SK-N-SH (cell line): ENCODE measurements around the gene TMEM184B. TPM values are rescaled to one million over a fixed set of nuclear protein-coding genes. Genes with fewer than 3 reads are reported as not detected.

Source experiments
- CTCF ChIA-PET: fragments of 300-600, 350-600 bp; formaldehyde crosslinking; extraction: SDS; loops from one replicate; lab custom pipeline; 2021; lab: Yijun Ruan, JAX
- POLR2A ChIA-PET: fragments of 350-600 bp; sonication (Branson Sonifier 250); formaldehyde crosslinking; extraction: SDS; loops from one replicate; lab custom pipeline; 2020; ENCODE audit warnings: antibody characterized with exemption, inconsistent platforms; lab: Yijun Ruan, JAX
- DNase-seq: peaks from one replicate; pipeline ENCODE4 v3.0.0; 2012
- H2AFZ ChIP-seq: fragments of 200-600 bp; sonication (generic); 2 replicates; pipeline ENCODE4 v1.8.1; 2016; ENCODE audit warnings: antibody characterized with exemption, mild to moderate bottlenecking, low read depth
- H3F3A ChIP-seq: fragments of 200-600 bp; sonication (generic); replicated peaks from 2 replicates; pipeline ENCODE3; 2016; ENCODE audit warnings: antibody characterized with exemption, mild to moderate bottlenecking; ENCODE audit not compliant: insufficient read depth
- H3K27ac ChIP-seq, 2 experiments: fragments of 200-500 bp in 1 of 2; fragments of 200-600 bp in 1 of 2; sonication (Bioruptor generic) in 1 of 2; sonication (generic), shearing (Covaris generic) in 1 of 2; 2 replicates each; pipeline versions ENCODE4 v1.5.1 to v1.6.1; 2014 to 2016; ENCODE audit warnings: low read depth in 2 of 2, inconsistent platforms in 1 of 2, low read length in 1 of 2, mild to moderate bottlenecking in 1 of 2, mixed read lengths in 1 of 2
- H3K27me3 ChIP-seq: fragments of 200-600 bp; sonication (generic), shearing (Covaris generic); 2 replicates; pipeline ENCODE4 v1.6.1; 2016; ENCODE audit warnings: mixed run types; ENCODE audit not compliant: insufficient read depth
- H3K36me3 ChIP-seq, 2 experiments: fragments of 200-500 bp in 1 of 2; fragments of 200-600 bp in 1 of 2; sonication (Bioruptor generic) in 1 of 2; sonication (generic) in 1 of 2; replicated peaks in 1 of 2; 2 replicates each; pipeline versions ENCODE3 to v1.5.1; 2014 to 2016; ENCODE audit warnings: low read length in 1 of 2, mild to moderate bottlenecking in 1 of 2; ENCODE audit not compliant: insufficient read depth in 2 of 2, control insufficient read depth in 1 of 2
- H3K4me1 ChIP-seq, 2 experiments: fragments of 200-500 bp in 1 of 2; fragments of 200-600 bp in 1 of 2; sonication (Bioruptor generic) in 1 of 2; sonication (generic), shearing (Covaris generic) in 1 of 2; 2 replicates each; pipeline versions ENCODE4 v1.5.1 to v1.6.1; 2014 to 2016; ENCODE audit warnings: low read depth in 1 of 2, low read length in 1 of 2, mixed run types in 1 of 2; ENCODE audit not compliant: insufficient read depth in 2 of 2, control insufficient read depth in 1 of 2
- H3K4me2 ChIP-seq: fragments of 200-600 bp; sonication (generic), shearing (Covaris generic); 2 replicates; pipeline ENCODE4 v1.6.1; 2017; ENCODE audit warnings: mixed run types
- H3K4me3 ChIP-seq, 2 experiments: fragments of 200-500 bp in 1 of 2; fragments of 200-600 bp in 1 of 2; sonication (Bioruptor generic) in 1 of 2; sonication (generic), shearing (Covaris generic) in 1 of 2; 2 replicates each; pipeline versions ENCODE4 v1.5.1 to v1.8.1; 2014 to 2016; ENCODE audit warnings: low read depth in 2 of 2, inconsistent platforms in 1 of 2, low read length in 1 of 2, mild to moderate bottlenecking in 1 of 2, mixed read lengths in 1 of 2, moderate library complexity in 1 of 2
- H3K79me2 ChIP-seq: fragments of 200-600 bp; sonication (generic); 2 replicates; pipeline ENCODE4 v1.8.1; 2017; ENCODE audit warnings: mild to moderate bottlenecking; ENCODE audit not compliant: insufficient read depth
- H3K9ac ChIP-seq: fragments of 200-600 bp; sonication (generic); 2 replicates; pipeline ENCODE4 v1.6.1; 2017; ENCODE audit warnings: mixed run types
- H3K9me2 ChIP-seq: fragments of 200-600 bp; sonication (generic); 2 replicates; pipeline ENCODE4 v1.6.1; 2017; ENCODE audit warnings: mixed run types
- H3K9me3 ChIP-seq: fragments of 200-600 bp; sonication (generic); 2 replicates; pipeline ENCODE4 v1.6.1; 2017; ENCODE audit warnings: mixed run types, mild to moderate bottlenecking, moderate library complexity
- H4K20me1 ChIP-seq: fragments of 200-600 bp; sonication (generic); 2 replicates; pipeline ENCODE4 v1.6.1; 2017; ENCODE audit warnings: mild to moderate bottlenecking, mixed run types; ENCODE audit not compliant: insufficient read depth
- CHD2 ChIP-seq: fragments of 150-350 bp; IDR thresholded peaks from 2 replicates; pipeline ENCODE4 v1.6.1; 2018; ENCODE audit warnings: low read length; ENCODE audit not compliant: partially characterized antibody
- ELF1 ChIP-seq: IDR thresholded peaks from 2 replicates; pipeline ENCODE4 v1.4.0; 2012
- EZH2phosphoT487 ChIP-seq: fragments of 200-600 bp; sonication (generic); IDR thresholded peaks from 2 replicates; pipeline ENCODE4 v1.6.1; 2017; ENCODE audit warnings: low read depth, mixed run types, mild to moderate bottlenecking, antibody characterized with exemption, moderate library complexity, borderline replicate concordance
- FOSL2 ChIP-seq: IDR thresholded peaks from 2 replicates; pipeline ENCODE4 v1.4.0; 2012; ENCODE audit warnings: low read depth, mild to moderate bottlenecking, moderate library complexity, borderline replicate concordance
- GABPA ChIP-seq: IDR thresholded peaks from 2 replicates; pipeline ENCODE4 v1.4.0; 2012; ENCODE audit warnings: low read depth, mild to moderate bottlenecking
- MAX ChIP-seq: IDR thresholded peaks from 2 replicates; pipeline ENCODE4 v1.4.0; 2012; ENCODE audit warnings: low read depth
- MXI1 ChIP-seq: IDR thresholded peaks from 2 replicates; pipeline ENCODE4 v1.6.1; 2012; ENCODE audit warnings: mild to moderate bottlenecking, low read depth, low read length, improper control_type of control experiment
- NRF1 ChIP-seq: IDR thresholded peaks from 2 replicates; pipeline ENCODE4 v1.6.1; 2012; ENCODE audit warnings: low read depth, mild to moderate bottlenecking, low read length
- PBX3 ChIP-seq: IDR thresholded peaks from 2 replicates; pipeline ENCODE4; 2012
- RCOR1 ChIP-seq: fragments of 150-350 bp; IDR thresholded peaks from 2 replicates; pipeline ENCODE4 v1.6.1; 2017; ENCODE audit warnings: antibody characterized with exemption, low read length
- REST ChIP-seq: IDR thresholded peaks from 2 replicates; pipeline ENCODE4 v1.6.1; 2012; ENCODE audit warnings: mild to moderate bottlenecking, low read depth, low read length, moderate library complexity
- RFX5 ChIP-seq: IDR thresholded peaks from 2 replicates; pipeline ENCODE4 v1.6.1; 2012; ENCODE audit warnings: mild to moderate bottlenecking, improper control_type of control experiment, low read length
- RXRA ChIP-seq: IDR thresholded peaks from 2 replicates; pipeline ENCODE4 v1.4.0; 2012; ENCODE audit warnings: low read depth, mild to moderate bottlenecking, borderline replicate concordance
- SIN3A ChIP-seq: IDR thresholded peaks from 2 replicates; pipeline ENCODE4 v1.6.1; 2012; ENCODE audit warnings: low read depth, mild to moderate bottlenecking, low read length, moderate library complexity, borderline replicate concordance
- TCF12 ChIP-seq: IDR thresholded peaks from 2 replicates; pipeline ENCODE4 v1.4.0; 2012
- TEAD4 ChIP-seq: IDR thresholded peaks from 2 replicates; pipeline ENCODE4 v1.4.0; 2012; ENCODE audit warnings: mild to moderate bottlenecking, borderline replicate concordance; ENCODE audit not compliant: insufficient read depth
- USF1 ChIP-seq: IDR thresholded peaks from 2 replicates; pipeline ENCODE4 v1.4.0; 2012; ENCODE audit warnings: low read depth, borderline replicate concordance
- USF2 ChIP-seq: fragments of 150-350 bp; IDR thresholded peaks from 2 replicates; pipeline ENCODE4 v1.6.1; 2017; ENCODE audit warnings: antibody characterized with exemption, low read length, low read depth, borderline replicate concordance
- YY1 ChIP-seq: IDR thresholded peaks from 2 replicates; pipeline ENCODE4 v1.4.0; 2012; ENCODE audit warnings: low read depth, mild to moderate bottlenecking
- WGBS: methylation state at CpG from one replicate; pipeline ENCODE4 v1.1.6; 2017; ENCODE audit warnings: low lambda C conversion rate; 5-methylcytosine and 5-hydroxymethylcytosine counted together
- polyA plus RNA-seq, 3 experiments: library from polyadenylated mRNA; depleted of rRNA; stranded (reverse); fragments of >200 nt; gene quantifications; 2 replicates each; pipeline ENCODE4 v1.2.3, GENCODE V29; 2012
- TF ChIP-seq, protein P1 (sequence below): fragments of 150-350 bp; IDR thresholded peaks from 2 replicates; pipeline ENCODE4 v1.6.1; 2016; ENCODE audit warnings: mild to moderate bottlenecking, low read depth, low read length

The TMEM184B gene
- polyA plus RNA-seq, 1 of the 3 experiments (the other 2 are of a cell fraction): 25.3 TPM

DNA sequence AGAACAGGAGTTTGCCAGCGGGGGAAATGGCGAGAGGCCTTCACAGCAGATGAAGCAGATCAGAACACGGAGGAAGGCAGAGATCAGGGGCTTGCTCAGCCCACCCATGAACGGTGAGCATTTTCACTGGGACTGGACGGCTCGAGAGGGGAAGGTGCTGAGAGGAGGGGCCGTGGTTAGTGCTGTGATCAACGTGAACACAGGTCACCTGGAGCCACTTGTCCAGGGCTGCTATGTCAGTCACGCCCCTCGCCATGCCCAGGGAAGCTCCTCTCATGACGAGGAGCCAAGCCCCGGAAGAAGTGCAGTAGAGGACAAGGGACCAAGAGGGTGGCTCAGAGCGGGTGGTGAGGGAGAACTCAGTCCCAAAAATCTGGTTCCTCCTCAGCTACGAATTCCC lies 98.2 kb downstream of the TMEM184B start:
- Histone ChIP-seq H2AFZ (no peak overlapping the region), H3K4me3 (no peak overlapping the region), H3K4me1 (peaks cover 0 to 12% of the 10 kb centered on the region in 2 experiments; a peak in 1 of 4 replicates)
- TF ChIP-seq YY1 (no peak), GABPA (no peak), NRF1 (no peak), MXI1 (no peak), REST (no peak), TCF12 (no peak), RFX5 (no peak), CHD2 (no peak), EZH2phosphoT487 (no peak), RCOR1 (no peak), TEAD4 (no peak), SIN3A (no peak), FOSL2 (no peak), ELF1 (no peak), USF1 (no peak), RXRA (no peak)
- TF ChIP-seq, all 33 proteins: peak for 0
- Histone ChIP-seq H3K9ac (no peak overlapping the region), H3K9me3 (no peaks in the 10 kb centered on the region), H3K27ac (no peak overlapping the region), H3K79me2 (no peaks in the 10 kb centered on the region), H4K20me1 (no peaks in the 10 kb centered on the region), H3F3A (no peaks in the 10 kb centered on the region), H3K9me2 (no peaks in the 10 kb centered on the region), H3K36me3 (no peaks in the 10 kb centered on the region), H3K4me2 (no peak overlapping the region), H3K27me3 (no peaks in the 10 kb centered on the region)
- ChIA-PET POLR2A (no interaction called here), CTCF (no interaction called here)
- 92% methylated on average over 11 of the region's 14 CpGs for WGBS
- no peak for DNase-seq

DNA sequence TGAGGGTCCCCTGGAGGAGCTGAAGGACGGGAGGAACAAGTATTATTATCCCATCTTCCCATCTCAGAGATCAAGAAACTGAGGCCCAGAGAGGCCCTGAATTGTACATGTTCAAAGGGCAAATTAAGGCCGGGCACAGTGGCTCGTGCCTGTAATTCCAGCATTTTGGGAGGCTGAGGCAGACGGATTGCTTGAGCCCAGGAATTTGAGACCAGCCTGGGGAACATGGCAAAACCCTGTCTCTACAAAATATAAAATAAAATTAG lies 99.2 kb downstream of the TMEM184B start:
- CTCF ChIA-PET: no interaction called here
- DNase-seq: no peak
- 92% methylated on average over 4 of the region's 4 CpGs for WGBS
- Histone ChIP-seq H3K4me3 (no peak overlapping the region), H3K9me2 (no peaks in the 10 kb centered on the region), H3K4me2 (no peak overlapping the region), H3K4me1 (peaks cover 0 to 14% of the 10 kb centered on the region in 2 experiments; a peak in 1 of 4 replicates), H3K36me3 (no peaks in the 10 kb centered on the region), H3K9ac (no peak overlapping the region), H4K20me1 (no peaks in the 10 kb centered on the region), H3K27me3 (no peaks in the 10 kb centered on the region), H3K9me3 (no peaks in the 10 kb centered on the region), H2AFZ (no peak overlapping the region), H3K79me2 (no peaks in the 10 kb centered on the region), H3K27ac (no peak overlapping the region), H3F3A (no peaks in the 10 kb centered on the region)
- POLR2A ChIA-PET: no interaction called here
- TF ChIP-seq USF1 (no peak), USF2 (no peak), MAX (no peak), PBX3 (no peak)
- TF ChIP-seq, protein P1, sequence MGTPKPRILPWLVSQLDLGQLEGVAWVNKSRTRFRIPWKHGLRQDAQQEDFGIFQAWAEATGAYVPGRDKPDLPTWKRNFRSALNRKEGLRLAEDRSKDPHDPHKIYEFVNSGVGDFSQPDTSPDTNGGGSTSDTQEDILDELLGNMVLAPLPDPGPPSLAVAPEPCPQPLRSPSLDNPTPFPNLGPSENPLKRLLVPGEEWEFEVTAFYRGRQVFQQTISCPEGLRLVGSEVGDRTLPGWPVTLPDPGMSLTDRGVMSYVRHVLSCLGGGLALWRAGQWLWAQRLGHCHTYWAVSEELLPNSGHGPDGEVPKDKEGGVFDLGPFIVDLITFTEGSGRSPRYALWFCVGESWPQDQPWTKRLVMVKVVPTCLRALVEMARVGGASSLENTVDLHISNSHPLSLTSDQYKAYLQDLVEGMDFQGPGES: no peak
